H1 (cell line): ENCODE data around the gene RMND5A. TPM values are rescaled to one million over a fixed set of nuclear protein-coding genes. Genes with fewer than 3 reads are reported as not detected.

Experiments
- CTBP2 ChIP-seq: IDR thresholded peaks from 2 replicates; pipeline ENCODE4 v1.7.0; 2011; ENCODE audit warnings: borderline replicate concordance, mild to moderate bottlenecking, moderate library complexity, mixed read lengths, low read length; ENCODE audit not compliant: insufficient read depth, insufficient read length
- FOSL1 ChIP-seq: IDR thresholded peaks from 2 replicates; pipeline ENCODE4 v1.6.1; 2011; ENCODE audit warnings: mild to moderate bottlenecking, low read depth, low read length, moderate library complexity; ENCODE audit not compliant: insufficient read depth
- HDAC2 ChIP-seq, 2 experiments: fragments of 300-600 bp in 1 of 2; sonication (generic) in 1 of 2; IDR thresholded peaks; 2 replicates each; pipeline ENCODE4 v1.6.1; 2011 to 2012; ENCODE audit warnings: low read depth in 2 of 2, low read length in 2 of 2, mild to moderate bottlenecking in 2 of 2, moderate library complexity in 2 of 2, borderline replicate concordance in 1 of 2, inconsistent platforms in 1 of 2
- PHF8 ChIP-seq: fragments of 200-600 bp; sonication (generic); conservative IDR thresholded peaks from 2 replicates; pipeline ENCODE4 v1.7.1; 2012; ENCODE audit warnings: low read depth, mild to moderate bottlenecking, inconsistent platforms, low read length, moderate library complexity
- POLR2A ChIP-seq, 2 experiments: IDR thresholded peaks; 1 replicate in 1 of 2; 2 replicates in 1 of 2; pipeline ENCODE4 v1.6.1; 2011; ENCODE audit warnings: low read depth in 2 of 2, low read length in 2 of 2, mild to moderate bottlenecking in 2 of 2; ENCODE audit errors: control extremely low read depth in 1 of 2
- POU5F1 ChIP-seq: IDR thresholded peaks from 2 replicates; pipeline ENCODE4 v1.6.1; 2011; ENCODE audit warnings: low read depth, mild to moderate bottlenecking, low read length, moderate library complexity
- RAD21 ChIP-seq, 2 experiments: IDR thresholded peaks in 1 of 2; conservative IDR thresholded peaks in 1 of 2; 2 replicates each; pipeline ENCODE4 v1.6.1; 2011; ENCODE audit warnings: low read depth in 2 of 2, low read length in 2 of 2, improper control_type of control experiment in 1 of 2, inconsistent platforms in 1 of 2, mild to moderate bottlenecking in 1 of 2, moderate library complexity in 1 of 2
- RBBP5 ChIP-seq: IDR thresholded peaks from 2 replicates; pipeline ENCODE4 v1.7.1; 2012; ENCODE audit warnings: low read depth, mild to moderate bottlenecking, inconsistent platforms, low read length, moderate library complexity, borderline replicate concordance
- SIX5 ChIP-seq: IDR thresholded peaks from 2 replicates; pipeline ENCODE4 v1.6.1; 2011; ENCODE audit warnings: mild to moderate bottlenecking, low read depth, low read length
- TAF1 ChIP-seq: IDR thresholded peaks from 2 replicates; pipeline ENCODE4 v1.6.1; 2011; ENCODE audit warnings: mild to moderate bottlenecking, low read depth, low read length
- polyA plus RNA-seq, 7 experiments: library from polyadenylated mRNA; depleted of rRNA in 3 of 7; stranded (reverse) in 5 of 7; unstranded in 2 of 7; fragments of >200 nt in 5 of 7; fragments of 200-250 nt in 2 of 7; gene quantifications; 1 replicate in 5 of 7; 2 replicates in 1 of 7; 4 replicates in 1 of 7; pipeline versions ENCODE4 v1.2.1 to v1.2.3, GENCODE V29; 2011 to 2013; ENCODE audit warnings: missing spikeins in 2 of 7, mixed read lengths in 2 of 7
- total RNA-seq: library from RNA; stranded (reverse); fragmentation: NEBNext Ultra II Directional; extraction: Animal tissue kit (Norgen Biotek cat#: 25700); gene quantifications from 2 replicates; pipeline ENCODE4 v1.2.1, GENCODE V29; 2021
- TF ChIP-seq, protein P1 (sequence below): fragments of 300-600 bp; sonication (generic); IDR thresholded peaks from 2 replicates; pipeline ENCODE4 v1.7.1; 2012; ENCODE audit warnings: low read length, moderate library complexity, mild to moderate bottlenecking, inconsistent platforms; ENCODE audit not compliant: insufficient replicate concordance

RMND5A gene
- total and polyA plus RNA-seq, 2 of the 8 experiments (the other 6 are each of a cell fraction or from before 2014, with no cell fraction given): 21.0 to 66.2 TPM

- TF ChIP-seq, protein P1, sequence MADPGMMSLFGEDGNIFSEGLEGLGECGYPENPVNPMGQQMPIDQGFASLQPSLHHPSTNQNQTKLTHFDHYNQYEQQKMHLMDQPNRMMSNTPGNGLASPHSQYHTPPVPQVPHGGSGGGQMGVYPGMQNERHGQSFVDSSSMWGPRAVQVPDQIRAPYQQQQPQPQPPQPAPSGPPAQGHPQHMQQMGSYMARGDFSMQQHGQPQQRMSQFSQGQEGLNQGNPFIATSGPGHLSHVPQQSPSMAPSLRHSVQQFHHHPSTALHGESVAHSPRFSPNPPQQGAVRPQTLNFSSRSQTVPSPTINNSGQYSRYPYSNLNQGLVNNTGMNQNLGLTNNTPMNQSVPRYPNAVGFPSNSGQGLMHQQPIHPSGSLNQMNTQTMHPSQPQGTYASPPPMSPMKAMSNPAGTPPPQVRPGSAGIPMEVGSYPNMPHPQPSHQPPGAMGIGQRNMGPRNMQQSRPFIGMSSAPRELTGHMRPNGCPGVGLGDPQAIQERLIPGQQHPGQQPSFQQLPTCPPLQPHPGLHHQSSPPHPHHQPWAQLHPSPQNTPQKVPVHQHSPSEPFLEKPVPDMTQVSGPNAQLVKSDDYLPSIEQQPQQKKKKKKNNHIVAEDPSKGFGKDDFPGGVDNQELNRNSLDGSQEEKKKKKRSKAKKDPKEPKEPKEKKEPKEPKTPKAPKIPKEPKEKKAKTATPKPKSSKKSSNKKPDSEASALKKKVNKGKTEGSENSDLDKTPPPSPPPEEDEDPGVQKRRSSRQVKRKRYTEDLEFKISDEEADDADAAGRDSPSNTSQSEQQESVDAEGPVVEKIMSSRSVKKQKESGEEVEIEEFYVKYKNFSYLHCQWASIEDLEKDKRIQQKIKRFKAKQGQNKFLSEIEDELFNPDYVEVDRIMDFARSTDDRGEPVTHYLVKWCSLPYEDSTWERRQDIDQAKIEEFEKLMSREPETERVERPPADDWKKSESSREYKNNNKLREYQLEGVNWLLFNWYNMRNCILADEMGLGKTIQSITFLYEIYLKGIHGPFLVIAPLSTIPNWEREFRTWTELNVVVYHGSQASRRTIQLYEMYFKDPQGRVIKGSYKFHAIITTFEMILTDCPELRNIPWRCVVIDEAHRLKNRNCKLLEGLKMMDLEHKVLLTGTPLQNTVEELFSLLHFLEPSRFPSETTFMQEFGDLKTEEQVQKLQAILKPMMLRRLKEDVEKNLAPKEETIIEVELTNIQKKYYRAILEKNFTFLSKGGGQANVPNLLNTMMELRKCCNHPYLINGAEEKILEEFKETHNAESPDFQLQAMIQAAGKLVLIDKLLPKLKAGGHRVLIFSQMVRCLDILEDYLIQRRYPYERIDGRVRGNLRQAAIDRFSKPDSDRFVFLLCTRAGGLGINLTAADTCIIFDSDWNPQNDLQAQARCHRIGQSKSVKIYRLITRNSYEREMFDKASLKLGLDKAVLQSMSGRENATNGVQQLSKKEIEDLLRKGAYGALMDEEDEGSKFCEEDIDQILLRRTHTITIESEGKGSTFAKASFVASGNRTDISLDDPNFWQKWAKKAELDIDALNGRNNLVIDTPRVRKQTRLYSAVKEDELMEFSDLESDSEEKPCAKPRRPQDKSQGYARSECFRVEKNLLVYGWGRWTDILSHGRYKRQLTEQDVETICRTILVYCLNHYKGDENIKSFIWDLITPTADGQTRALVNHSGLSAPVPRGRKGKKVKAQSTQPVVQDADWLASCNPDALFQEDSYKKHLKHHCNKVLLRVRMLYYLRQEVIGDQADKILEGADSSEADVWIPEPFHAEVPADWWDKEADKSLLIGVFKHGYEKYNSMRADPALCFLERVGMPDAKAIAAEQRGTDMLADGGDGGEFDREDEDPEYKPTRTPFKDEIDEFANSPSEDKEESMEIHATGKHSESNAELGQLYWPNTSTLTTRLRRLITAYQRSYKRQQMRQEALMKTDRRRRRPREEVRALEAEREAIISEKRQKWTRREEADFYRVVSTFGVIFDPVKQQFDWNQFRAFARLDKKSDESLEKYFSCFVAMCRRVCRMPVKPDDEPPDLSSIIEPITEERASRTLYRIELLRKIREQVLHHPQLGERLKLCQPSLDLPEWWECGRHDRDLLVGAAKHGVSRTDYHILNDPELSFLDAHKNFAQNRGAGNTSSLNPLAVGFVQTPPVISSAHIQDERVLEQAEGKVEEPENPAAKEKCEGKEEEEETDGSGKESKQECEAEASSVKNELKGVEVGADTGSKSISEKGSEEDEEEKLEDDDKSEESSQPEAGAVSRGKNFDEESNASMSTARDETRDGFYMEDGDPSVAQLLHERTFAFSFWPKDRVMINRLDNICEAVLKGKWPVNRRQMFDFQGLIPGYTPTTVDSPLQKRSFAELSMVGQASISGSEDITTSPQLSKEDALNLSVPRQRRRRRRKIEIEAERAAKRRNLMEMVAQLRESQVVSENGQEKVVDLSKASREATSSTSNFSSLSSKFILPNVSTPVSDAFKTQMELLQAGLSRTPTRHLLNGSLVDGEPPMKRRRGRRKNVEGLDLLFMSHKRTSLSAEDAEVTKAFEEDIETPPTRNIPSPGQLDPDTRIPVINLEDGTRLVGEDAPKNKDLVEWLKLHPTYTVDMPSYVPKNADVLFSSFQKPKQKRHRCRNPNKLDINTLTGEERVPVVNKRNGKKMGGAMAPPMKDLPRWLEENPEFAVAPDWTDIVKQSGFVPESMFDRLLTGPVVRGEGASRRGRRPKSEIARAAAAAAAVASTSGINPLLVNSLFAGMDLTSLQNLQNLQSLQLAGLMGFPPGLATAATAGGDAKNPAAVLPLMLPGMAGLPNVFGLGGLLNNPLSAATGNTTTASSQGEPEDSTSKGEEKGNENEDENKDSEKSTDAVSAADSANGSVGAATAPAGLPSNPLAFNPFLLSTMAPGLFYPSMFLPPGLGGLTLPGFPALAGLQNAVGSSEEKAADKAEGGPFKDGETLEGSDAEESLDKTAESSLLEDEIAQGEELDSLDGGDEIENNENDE: no peak
- no peak for TF ChIP-seq TAF1
- no peak for TF ChIP-seq CTBP2
- TF ChIP-seq RAD21 (IDR thresholded peaks at IDR 0.05 in 1 of 2, conservative IDR thresholded peaks at IDR 0.05 in 1 of 2; ENCODE audit: low read depth in 2 of 2, low read length in 2 of 2): no peak
- no peak for TF ChIP-seq HDAC2 (IDR thresholded peaks at IDR 0.05; ENCODE audit: borderline replicate concordance in 1 of 2, low read depth in 2 of 2, low read length in 2 of 2)
- TF ChIP-seq SIX5: no peak
- no peak for TF ChIP-seq PHF8
- TF ChIP-seq POLR2A (IDR thresholded peaks at IDR 0.05; ENCODE audit: control extremely low read depth in 1 of 2, low read depth in 2 of 2, low read length in 2 of 2): no peak
- no peak for TF ChIP-seq RBBP5
- no peak for TF ChIP-seq FOSL1
- no peak for TF ChIP-seq POU5F1
Measured at GRCh38 chr2:86770816-86771301, 50.8 kb downstream of the RMND5A start (continued).
